Activated naive CD8-positive, alpha-beta T cell treated with anti-CD3 and anti-CD28 coated beads, Interleukin-2, amount 50 U/mL, for 24 hours (primary cell): ENCODE measurements around the gene DGKZ.

Experiments
- ATAC-seq: fragments of 150-1000 bp; cut with Tn5 transposase; one replicate; pipeline ENCODE4 v1.10.0; 2021
- DNase-seq: peaks from one replicate; pipeline ENCODE4 v3.0.0; 2021
- H3K27ac Mint-ChIP-seq: one replicate; pipeline ENCODE4 v1.8.0; 2021; ENCODE audit warnings: mild to moderate bottlenecking, mixed read lengths
- H3K27me3 Mint-ChIP-seq: one replicate; pipeline ENCODE4 v1.8.0; 2021; ENCODE audit warnings: mixed read lengths
- H3K36me3 Mint-ChIP-seq: one replicate; pipeline ENCODE4 v1.8.0; 2021; ENCODE audit warnings: low read depth, mixed read lengths
- H3K4me1 Mint-ChIP-seq: one replicate; pipeline ENCODE4 v1.8.0; 2021; ENCODE audit warnings: mixed read lengths
- H3K4me3 Mint-ChIP-seq: one replicate; pipeline ENCODE4 v1.8.0; 2021; ENCODE audit warnings: mild to moderate bottlenecking, moderate library complexity, mixed read lengths
- H3K9me3 Mint-ChIP-seq: one replicate; pipeline ENCODE4 v1.8.0; 2021; ENCODE audit warnings: mixed read lengths

DGKZ gene

GRCh38 chr11:46309814-46310259 is 37.4 kb upstream of the DGKZ start:
- H3K27ac Mint-ChIP-seq = no peak overlapping the region
- no peaks in the 10 kb centered on the region for H3K27me3 Mint-ChIP-seq
- no peak overlapping the region for H3K4me3 Mint-ChIP-seq
- peaks cover 9% of the 10 kb centered on the region for H3K4me1 Mint-ChIP-seq
- DNase-seq = no peak
- no peaks in the 10 kb centered on the region for H3K9me3 Mint-ChIP-seq
- ATAC-seq = no peak
- H3K36me3 Mint-ChIP-seq = no peaks in the 10 kb centered on the region

- DNase-seq (peak; percentile 82), ATAC-seq (peak; percentile 74)
- Mint-ChIP-seq H3K27me3 (peaks cover 2% of the 10 kb centered on the region), H3K36me3 (no peaks in the 10 kb centered on the region), H3K9me3 (no peaks in the 10 kb centered on the region), H3K4me3 (no peak overlapping the region), H3K27ac (no peak overlapping the region), H3K4me1 (peaks cover 16% of the 10 kb centered on the region)
Measured at GRCh38 chr11:46315033-46315738, 32.1 kb upstream of the DGKZ start.

DNA sequence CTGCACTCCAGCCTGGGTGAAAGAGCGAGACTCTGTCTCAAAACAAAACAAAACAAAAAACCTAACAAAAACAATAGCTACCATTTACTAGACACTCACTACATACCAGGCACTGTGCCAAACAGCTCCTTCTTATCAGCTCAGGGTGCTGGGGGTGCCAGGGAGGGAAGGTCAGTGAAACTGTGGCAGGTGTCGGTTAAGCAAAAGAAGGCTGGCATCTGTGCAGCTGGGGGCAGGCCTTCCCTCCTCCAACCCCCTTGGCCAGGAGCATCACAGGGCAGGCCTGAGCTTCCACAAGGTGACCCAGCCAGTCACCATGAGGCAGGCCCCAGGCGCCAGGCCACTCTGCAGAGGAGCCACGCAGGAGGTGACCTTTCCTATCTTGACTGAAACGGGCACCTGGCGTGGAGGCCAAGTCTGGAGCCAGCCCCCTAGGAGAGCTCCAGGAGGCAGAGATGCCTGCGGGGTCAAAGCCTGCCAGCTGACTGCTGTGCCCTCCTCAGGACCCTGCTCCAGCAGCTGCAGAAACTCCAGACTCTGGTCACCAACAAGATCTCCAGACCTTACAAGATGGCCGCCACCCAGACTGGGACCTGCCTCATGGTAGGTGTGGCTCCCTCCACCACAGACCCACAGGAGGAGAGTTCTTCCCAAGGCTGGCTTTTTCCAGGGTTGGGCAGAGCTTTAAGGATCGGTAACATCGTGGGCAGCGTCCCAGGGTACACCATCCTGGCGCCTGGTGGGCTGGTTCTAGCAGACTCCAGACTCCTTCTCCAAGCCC is 31.3 kb upstream of the DGKZ start:
- Mint-ChIP-seq H3K27ac (no peak overlapping the region), H3K9me3 (no peaks in the 10 kb centered on the region), H3K4me3 (no peak overlapping the region), H3K4me1 (peaks cover 16% of the 10 kb centered on the region), H3K36me3 (no peaks in the 10 kb centered on the region), H3K27me3 (peaks cover 2% of the 10 kb centered on the region)
- no peak for DNase-seq
- peak; percentile 7 for ATAC-seq

- H3K4me3 Mint-ChIP-seq = no peak overlapping the region
- H3K36me3 Mint-ChIP-seq = no peaks in the 10 kb centered on the region
- H3K27ac Mint-ChIP-seq = peak overlapping the region; percentile 75
- H3K27me3 Mint-ChIP-seq = peaks cover 2% of the 10 kb centered on the region
- no peaks in the 10 kb centered on the region for H3K9me3 Mint-ChIP-seq
- no peak for ATAC-seq
- no peak for DNase-seq
- H3K4me1 Mint-ChIP-seq = peaks cover 16% of the 10 kb centered on the region
Measured at GRCh38 chr11:46319074-46319453, 28.2 kb upstream of the DGKZ start.

DNA sequence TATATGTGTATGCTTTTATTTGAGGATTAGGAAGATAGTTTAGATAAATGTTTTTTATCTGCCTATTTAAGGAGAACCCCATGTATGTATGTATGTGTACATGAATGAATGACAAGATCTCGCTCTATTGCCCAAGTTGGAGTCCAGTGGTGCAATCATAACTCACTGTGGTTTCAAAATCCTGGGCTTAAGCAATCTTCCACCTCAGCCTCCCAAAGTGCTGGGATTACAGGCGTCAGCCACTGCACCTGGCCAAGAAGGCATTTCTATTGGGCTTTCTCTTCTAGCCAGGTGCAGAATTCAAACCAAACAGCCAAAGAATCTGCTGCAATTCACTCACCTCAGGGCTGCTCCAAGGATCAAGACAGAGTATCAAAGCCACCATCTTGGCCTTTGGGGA is 25.5 kb upstream of the DGKZ start:
- DNase-seq = no peak
- no peak overlapping the region for H3K27ac Mint-ChIP-seq
- no peak for ATAC-seq
- no peaks in the 10 kb centered on the region for H3K27me3 Mint-ChIP-seq
- no peaks in the 10 kb centered on the region for H3K9me3 Mint-ChIP-seq
- no peaks in the 10 kb centered on the region for H3K36me3 Mint-ChIP-seq
- H3K4me1 Mint-ChIP-seq = peaks cover 13% of the 10 kb centered on the region
- H3K4me3 Mint-ChIP-seq = no peak overlapping the region

DNA sequence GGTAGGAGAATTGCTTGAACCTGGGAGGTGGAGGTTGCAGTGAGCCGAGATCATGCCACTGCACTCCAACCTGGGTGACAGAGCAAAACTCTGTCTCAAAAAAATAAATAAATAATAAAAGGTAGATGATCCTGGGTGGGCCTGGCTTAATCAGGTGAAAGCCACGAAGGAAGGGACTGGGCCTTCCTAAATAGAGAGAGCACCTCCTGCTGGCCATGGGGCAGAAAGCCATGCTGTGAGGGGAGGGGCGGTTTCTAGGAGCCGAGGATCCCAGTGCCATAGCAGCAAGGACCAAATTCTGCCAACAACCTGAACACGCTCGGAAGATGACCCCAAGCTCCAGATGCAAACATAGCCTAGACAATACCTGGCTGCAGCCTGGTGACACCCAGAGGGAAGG is 24.5 kb upstream of the DGKZ start:
- DNase-seq (no peak), ATAC-seq (no peak)
- Mint-ChIP-seq H3K36me3 (no peaks in the 10 kb centered on the region), H3K4me3 (no peak overlapping the region), H3K9me3 (no peaks in the 10 kb centered on the region), H3K4me1 (peaks cover 13% of the 10 kb centered on the region), H3K27me3 (peaks cover 2% of the 10 kb centered on the region), H3K27ac (no peak overlapping the region)

GRCh38 chr11:46326813-46327416 is 20.3 kb upstream of the DGKZ start:
- H3K4me3 Mint-ChIP-seq = no peak overlapping the region
- ATAC-seq = no peak

DNA sequence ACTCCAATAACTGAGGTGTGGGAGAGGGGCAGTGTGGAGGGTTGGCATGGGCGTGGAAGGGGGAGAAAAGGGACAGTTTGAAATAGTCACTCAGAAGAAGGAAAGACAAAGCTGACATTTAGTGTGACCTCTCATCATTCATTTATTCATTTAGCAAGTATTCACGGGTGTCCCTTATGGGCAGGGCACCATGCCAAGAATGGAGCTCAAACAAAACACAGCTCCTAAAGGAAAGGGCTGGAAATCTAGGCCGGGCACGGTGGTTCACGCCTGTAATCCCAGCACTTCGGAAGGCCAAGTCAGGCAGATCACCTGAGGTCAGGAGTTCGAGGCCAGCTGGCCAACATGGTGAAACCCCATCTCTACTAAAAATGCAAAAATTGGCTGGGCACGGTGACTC is 19.4 kb upstream of the DGKZ start:
- H3K27ac Mint-ChIP-seq = no peak overlapping the region
- no peaks in the 10 kb centered on the region for H3K36me3 Mint-ChIP-seq
- peaks cover 28% of the 10 kb centered on the region for H3K4me1 Mint-ChIP-seq
- DNase-seq (no peak), ATAC-seq (no peak)
- peaks cover 9% of the 10 kb centered on the region for H3K27me3 Mint-ChIP-seq
- H3K9me3 Mint-ChIP-seq = no peaks in the 10 kb centered on the region
- H3K4me3 Mint-ChIP-seq = no peak overlapping the region

More at GRCh38 chr11:46326813-46327416, 20.3 kb upstream of the DGKZ start:
- no peaks in the 10 kb centered on the region for H3K9me3 Mint-ChIP-seq
- H3K4me1 Mint-ChIP-seq = peaks cover 22% of the 10 kb centered on the region
- H3K27me3 Mint-ChIP-seq = peaks cover 9% of the 10 kb centered on the region
- H3K36me3 Mint-ChIP-seq = no peaks in the 10 kb centered on the region
- DNase-seq = no peak
- no peak overlapping the region for H3K27ac Mint-ChIP-seq

DNA sequence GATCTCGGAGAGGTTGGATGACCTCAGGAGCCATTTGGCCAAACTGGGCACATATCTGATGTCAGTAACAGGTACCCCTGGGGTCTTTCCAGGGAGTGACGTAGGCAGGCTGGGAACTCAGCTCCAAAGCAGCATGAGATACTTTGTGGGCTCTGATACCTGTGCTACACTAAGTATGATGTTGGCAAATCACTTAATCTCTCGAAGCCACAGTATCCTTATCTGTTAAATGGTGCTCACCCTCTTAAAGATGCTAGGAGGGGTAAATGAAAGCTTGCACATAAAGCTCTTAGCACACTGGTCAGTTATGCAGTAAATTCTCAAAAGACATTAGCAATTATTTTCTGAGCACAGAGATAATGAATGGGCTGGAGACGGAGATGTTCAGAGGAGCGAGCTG is 17.1 kb upstream of the DGKZ start:
- H3K4me1 Mint-ChIP-seq = peaks cover 42% of the 10 kb centered on the region
- peaks cover 13% of the 10 kb centered on the region for H3K27me3 Mint-ChIP-seq

DNA sequence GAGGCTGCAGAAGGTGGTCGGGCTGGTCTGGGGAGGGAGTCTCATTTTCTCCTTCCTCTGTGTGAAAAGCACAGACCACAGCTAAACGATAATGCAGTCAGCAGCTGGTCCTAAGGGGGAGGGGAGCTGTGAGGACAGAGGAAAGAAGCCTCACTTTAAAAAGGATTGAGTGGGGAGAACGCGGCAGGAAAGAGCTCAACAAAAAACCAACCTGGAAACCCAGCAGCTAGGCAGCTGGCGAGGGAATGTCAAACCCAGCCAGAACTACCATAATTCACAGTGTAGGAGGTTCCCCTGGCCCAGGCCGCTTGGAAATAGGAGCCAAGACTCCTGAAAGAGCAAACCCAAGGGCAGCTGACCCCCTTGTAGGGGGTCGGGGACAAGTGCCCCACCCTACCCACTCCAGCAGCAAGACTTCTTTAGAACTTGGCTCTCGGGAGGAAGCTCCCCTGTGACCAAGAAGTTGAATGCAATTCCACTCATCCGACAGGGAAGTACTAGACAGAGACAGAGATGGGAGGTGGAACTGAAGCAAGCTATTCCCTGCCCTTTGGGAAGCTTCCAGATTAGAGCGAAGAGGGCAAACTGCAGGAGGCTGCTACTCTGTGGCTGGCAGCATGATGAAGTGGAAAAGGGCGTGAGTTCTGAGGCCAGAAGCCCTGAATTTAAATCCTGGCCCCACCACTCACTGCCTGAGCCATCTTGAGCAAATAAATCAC is 16.5 kb upstream of the DGKZ start:
- no peak for DNase-seq
- no peak for ATAC-seq
- peaks cover 13% of the 10 kb centered on the region for H3K27me3 Mint-ChIP-seq
- no peaks in the 10 kb centered on the region for H3K36me3 Mint-ChIP-seq
- H3K4me3 Mint-ChIP-seq = peak overlapping the region; percentile 53
- no peaks in the 10 kb centered on the region for H3K9me3 Mint-ChIP-seq
- H3K4me1 Mint-ChIP-seq = peaks cover 42% of the 10 kb centered on the region
- H3K27ac Mint-ChIP-seq = peak overlapping the region; percentile 4

More for the DNA sequence above, 17.1 kb upstream of the DGKZ start:
- Mint-ChIP-seq H3K9me3 (no peaks in the 10 kb centered on the region), H3K27ac (peak overlapping the region; percentile 4), H3K36me3 (no peaks in the 10 kb centered on the region), H3K4me3 (no peak overlapping the region)
- no peak for ATAC-seq
- DNase-seq = no peak

DNA sequence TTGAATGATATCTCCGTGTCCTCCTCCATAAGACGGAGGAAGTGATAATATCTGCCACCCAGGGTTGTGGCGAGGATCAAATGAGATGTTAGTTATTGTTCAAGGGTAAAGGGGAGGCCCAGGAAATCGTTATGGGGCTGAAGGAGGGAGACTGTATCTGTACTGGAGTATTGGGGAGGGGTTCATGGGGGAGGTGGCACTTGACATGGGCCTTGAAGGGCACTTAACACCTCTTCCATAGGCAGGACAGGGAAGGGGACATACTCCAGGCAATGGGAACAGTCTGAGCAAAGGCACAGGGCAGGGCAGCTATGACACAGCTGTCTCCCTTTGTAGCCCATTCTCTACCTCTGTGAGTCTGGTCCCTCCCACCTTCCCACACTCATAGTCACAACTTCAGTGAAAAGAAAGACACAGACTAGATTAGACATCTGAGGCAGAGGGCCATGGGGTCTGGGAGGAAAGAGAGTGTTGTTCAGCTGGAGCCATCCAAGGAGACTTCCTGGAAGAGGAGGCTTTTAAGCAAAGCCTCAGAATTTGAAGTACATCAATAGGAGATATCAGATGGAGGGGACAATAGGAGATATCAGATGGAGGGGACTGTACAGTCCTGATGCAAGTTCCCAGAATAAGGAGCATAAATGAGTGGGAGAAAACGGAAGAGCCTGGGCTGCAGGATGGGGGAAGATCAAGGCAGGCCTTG is 15.8 kb upstream of the DGKZ start:
- Mint-ChIP-seq H3K27me3 (peaks cover 13% of the 10 kb centered on the region), H3K4me1 (peaks cover 44% of the 10 kb centered on the region), H3K9me3 (no peaks in the 10 kb centered on the region), H3K27ac (no peak overlapping the region), H3K4me3 (peak overlapping the region; percentile 53), H3K36me3 (no peaks in the 10 kb centered on the region)
- peak; percentile 28 for DNase-seq
- ATAC-seq = peak; percentile 78

DNA sequence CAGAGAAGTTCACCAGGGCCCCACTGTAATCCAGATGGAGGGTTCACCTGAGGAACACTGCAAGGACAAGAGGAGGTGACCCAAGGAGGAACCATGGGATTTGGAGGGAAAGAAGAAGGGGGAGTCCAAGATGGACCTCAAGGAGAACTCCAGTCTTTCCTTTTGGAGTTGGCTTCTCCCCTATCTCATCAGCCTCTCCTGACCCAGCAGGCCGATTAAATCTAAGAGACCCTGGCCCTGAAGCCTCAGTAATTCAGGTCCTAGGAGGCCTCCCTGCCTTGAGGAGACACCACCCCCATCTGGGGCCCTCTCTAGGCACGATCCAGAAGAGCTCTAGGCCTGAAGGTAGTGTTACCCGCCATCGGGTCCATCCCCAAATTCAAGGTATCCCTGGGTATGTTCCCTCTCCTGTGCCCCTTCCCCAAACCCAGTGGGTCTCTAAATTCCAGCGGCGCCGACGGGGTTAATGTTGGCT is 15.1 kb upstream of the DGKZ start:
- no peak for ATAC-seq
- Mint-ChIP-seq H3K4me3 (peak overlapping the region; percentile 51), H3K27me3 (peaks cover 13% of the 10 kb centered on the region), H3K27ac (no peak overlapping the region), H3K4me1 (peaks cover 44% of the 10 kb centered on the region), H3K36me3 (no peaks in the 10 kb centered on the region), H3K9me3 (no peaks in the 10 kb centered on the region)
- no peak for DNase-seq

DNA sequence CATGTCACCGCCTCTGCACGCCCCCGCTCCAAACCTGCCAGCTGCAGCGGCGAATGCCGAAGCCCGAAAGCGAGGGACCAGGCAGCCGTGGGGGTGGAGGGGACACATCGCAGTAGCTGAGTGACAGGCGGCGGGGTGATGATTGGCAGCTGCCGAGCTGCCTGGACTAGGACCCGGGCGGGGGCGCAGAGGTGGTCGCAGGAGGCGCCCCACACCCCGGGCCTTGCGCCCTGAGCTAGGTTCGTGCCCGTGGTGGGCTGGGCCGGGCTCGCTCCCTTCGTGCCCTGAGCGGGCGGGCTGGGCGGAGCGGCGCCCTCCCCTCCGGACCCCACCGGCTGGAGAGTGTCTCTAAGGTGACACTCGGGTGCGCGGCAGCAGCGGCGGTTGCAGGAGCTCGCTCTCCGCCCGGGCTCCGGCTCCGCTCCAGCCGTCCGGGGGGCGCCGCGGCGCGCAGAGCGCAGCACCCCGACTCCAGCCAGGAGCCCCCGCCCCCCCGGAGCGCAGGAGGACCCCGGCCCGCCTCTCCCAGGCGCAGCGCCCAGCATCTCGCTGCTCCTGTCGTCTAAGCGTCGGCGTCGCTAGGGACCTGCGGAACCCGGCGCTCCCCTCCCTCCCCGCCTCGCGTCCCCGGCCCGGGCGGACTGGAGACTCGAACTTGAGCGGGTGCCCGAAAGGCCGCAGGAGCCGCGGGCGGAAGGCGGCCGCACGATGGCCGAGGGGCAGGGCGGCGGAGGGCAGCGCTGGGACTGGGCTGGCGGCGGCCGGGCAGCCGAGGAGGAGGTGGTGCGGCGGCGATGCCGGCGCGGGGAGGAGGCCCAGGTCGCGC is 14.5 kb upstream of the DGKZ start:
- ATAC-seq (peak; percentile 11), DNase-seq (peak; percentile 44)
- Mint-ChIP-seq H3K4me1 (peaks cover 48% of the 10 kb centered on the region), H3K36me3 (no peaks in the 10 kb centered on the region), H3K4me3 (peak overlapping the region; percentile 59), H3K27ac (no peak overlapping the region), H3K9me3 (no peaks in the 10 kb centered on the region), H3K27me3 (peaks cover 11% of the 10 kb centered on the region)
